T-cell (primary cell): ENCODE data around the gene OSGIN1. TPM values are rescaled to one million over a fixed set of nuclear protein-coding genes. Genes with fewer than 3 reads are reported as not detected.

Experiments used
- ATAC-seq, 4 experiments: fragments of 200-7000 bp in 3 of 4; fragments of 150-1000 bp in 1 of 4; cut with Tn5 transposase; replicated peaks in 1 of 4; 1 replicate in 3 of 4; 2 replicates in 1 of 4; pipeline ENCODE4 v1.10.0; 2021; ENCODE audit warnings: moderate library complexity in 3 of 4, mild to moderate bottlenecking in 2 of 4, moderate number of reproducible peaks in 1 of 4
- CTCF ChIA-PET, 2 donors: fragments of 300-600 bp; sonication (Branson Sonifier 250); formaldehyde crosslinking; loops; one replicate each; lab custom pipeline; 2022; ENCODE audit warnings: antibody characterized with exemption in 2 of 2; lab: Charles Lee
- POLR2A ChIA-PET, 2 donors: fragments of 300-600 bp; sonication (Branson Sonifier 250); formaldehyde crosslinking; loops; one replicate each; lab custom pipeline; 2022; ENCODE audit warnings: antibody characterized with exemption in 2 of 2; lab: Charles Lee
- DNase-seq, 35 experiments: peaks; one replicate each; pipeline versions ENCODE4 v3.0.0 to v3.0.0-alpha.2; 2013 to 2023
- H3K27ac ChIP-seq: one replicate; pipeline ENCODE4 v1.5.1; 2013; ENCODE audit warnings: low read length
- H3K27me3 ChIP-seq, 2 experiments: replicated peaks in 1 of 2; 1 replicate in 1 of 2; 2 replicates in 1 of 2; pipeline versions ENCODE4 v1.6.1 to v1.7.0; 2013; ENCODE audit warnings: low read length in 1 of 2, mixed read lengths in 1 of 2; ENCODE audit not compliant: control insufficient read depth in 2 of 2, insufficient read depth in 2 of 2; ENCODE audit errors: extremely low read depth in 1 of 2
- H3K36me3 ChIP-seq, 2 donors: 1 replicate in 1 of 2; 2 replicates in 1 of 2; pipeline versions ENCODE4 v1.6.1 to v1.7.0; 2013; ENCODE audit warnings: low read length in 1 of 2; ENCODE audit not compliant: control insufficient read depth in 2 of 2, insufficient read depth in 1 of 2; ENCODE audit errors: extremely low read depth in 1 of 2
- H3K4me1 ChIP-seq, 2 experiments: 1 replicate in 1 of 2; 2 replicates in 1 of 2; pipeline versions ENCODE4 v1.6.1 to v1.7.0; 2013; ENCODE audit warnings: low read length in 2 of 2, mixed read lengths in 1 of 2; ENCODE audit not compliant: insufficient read depth in 2 of 2, control insufficient read depth in 1 of 2; ENCODE audit errors: extremely low read depth in 1 of 2
- H3K4me3 ChIP-seq, 2 donors: 1 replicate in 1 of 2; 2 replicates in 1 of 2; pipeline versions ENCODE4 v1.5.1 to v1.7.0; 2013; ENCODE audit warnings: mild to moderate bottlenecking in 2 of 2, low read length in 1 of 2, moderate library complexity in 1 of 2; ENCODE audit not compliant: control insufficient read depth in 1 of 2; ENCODE audit errors: extremely low read depth in 1 of 2
- H3K9me3 ChIP-seq: 2 replicates; pipeline ENCODE4 v1.7.0; 2013
- H3K27ac Mint-ChIP-seq, 2 donors: one replicate each; pipeline ENCODE4 v1.8.0; 2020 to 2021; ENCODE audit warnings: mild to moderate bottlenecking in 2 of 2, mixed read lengths in 2 of 2
- H3K27me3 Mint-ChIP-seq, 2 donors: one replicate each; pipeline ENCODE4 v1.8.0; 2021 to 2022; ENCODE audit warnings: mixed read lengths in 2 of 2
- H3K36me3 Mint-ChIP-seq: one replicate; pipeline ENCODE4 v1.8.0; 2021; ENCODE audit warnings: mixed read lengths
- H3K4me1 Mint-ChIP-seq, 3 donors: one replicate each; pipeline ENCODE4 v1.8.0; 2020 to 2022; ENCODE audit warnings: mixed read lengths in 3 of 3, mild to moderate bottlenecking in 1 of 3
- H3K4me3 Mint-ChIP-seq, 3 donors: one replicate each; pipeline ENCODE4 v1.8.0; 2020 to 2022; ENCODE audit warnings: mild to moderate bottlenecking in 3 of 3, mixed read lengths in 3 of 3, moderate library complexity in 3 of 3
- H3K9me3 Mint-ChIP-seq, 3 donors: one replicate each; pipeline ENCODE4 v1.8.0; 2020 to 2022; ENCODE audit warnings: mixed read lengths in 3 of 3
- WGBS: methylation state at CpG from one replicate; pipeline ENCODE4 v1.1.5; 2013; ENCODE audit warnings: missing lambda C conversion rate; ENCODE audit not compliant: insufficient coverage; 5-methylcytosine and 5-hydroxymethylcytosine counted together
- total RNA-seq, 35 experiments: library from RNA in 6 of 35; stranded (reverse) in 6 of 35; fragments of 120-200 nt in 1 of 35; gene quantifications; one replicate each; pipeline versions ENCODE4 v1.2.1 to v1.2.4 and lab custom pipeline; 2013 to 2026

Gene OSGIN1
- total RNA-seq, 5 donors from 2014 or later (not counting 1 experiment from before 2014, with no cell fraction given) = 0.41 to 2.8 (median 1.1) TPM

GRCh38 chr16:83911290-83911689 is 41.8 kb upstream of the OSGIN1 start:
- 100% methylated on average over 1 of the region's 10 CpGs for WGBS
- H3K27me3 ChIP-seq = no peaks in the 10 kb centered on the region
- H3K27ac ChIP-seq = no peak overlapping the region
- H3K4me1 ChIP-seq = no peaks in the 10 kb centered on the region
- POLR2A ChIA-PET = interaction anchor here in 1 of 2 donors (0.6 kb wide), 1 partner anchor 196 kb away, joined by 3 read pairs; no protein-coding TSS in a partner anchor
- Mint-ChIP-seq H3K4me1 (peaks cover 3 to 11% (median 7%) of the 10 kb centered on the region in 3 donors), H3K27ac (no peak overlapping the region), H3K27me3 (no peaks in the 10 kb centered on the region), H3K4me3 (no peak overlapping the region), H3K36me3 (peaks cover 63% of the 10 kb centered on the region), H3K9me3 (no peaks in the 10 kb centered on the region)
- H3K9me3 ChIP-seq = no peaks in the 10 kb centered on the region
- no peak overlapping the region for H3K4me3 ChIP-seq
- peaks cover 34 to 78% of the 10 kb centered on the region in 2 donors for H3K36me3 ChIP-seq
- ATAC-seq (no peak), DNase-seq (no peak)
- CTCF ChIA-PET = no interaction called here

- DNase-seq (no peak), ATAC-seq (no peak)
- H3K36me3 ChIP-seq = peaks cover 34 to 77% of the 10 kb centered on the region in 2 donors
- H3K27ac ChIP-seq = no peak overlapping the region
- Mint-ChIP-seq H3K36me3 (peaks cover 60% of the 10 kb centered on the region), H3K4me3 (no peak overlapping the region), H3K9me3 (no peaks in the 10 kb centered on the region), H3K4me1 (peaks cover 0 to 8% (median 5%) of the 10 kb centered on the region in 3 donors), H3K27me3 (no peaks in the 10 kb centered on the region), H3K27ac (no peak overlapping the region)
- H3K4me3 ChIP-seq = no peak overlapping the region
- CTCF ChIA-PET = interaction anchor here in 1 of 2 donors (0.5 kb wide), 1 partner anchor 811 kb away, joined by 6 read pairs; no protein-coding TSS in a partner anchor
- POLR2A ChIA-PET = no interaction called here
- no peaks in the 10 kb centered on the region for H3K9me3 ChIP-seq
- WGBS = 90% methylated on average over 3 of the region's 12 CpGs
- H3K4me1 ChIP-seq = no peaks in the 10 kb centered on the region
- H3K27me3 ChIP-seq = no peaks in the 10 kb centered on the region
Observed at GRCh38 chr16:83912519-83913244, 40.4 kb upstream of the OSGIN1 start.

DNA sequence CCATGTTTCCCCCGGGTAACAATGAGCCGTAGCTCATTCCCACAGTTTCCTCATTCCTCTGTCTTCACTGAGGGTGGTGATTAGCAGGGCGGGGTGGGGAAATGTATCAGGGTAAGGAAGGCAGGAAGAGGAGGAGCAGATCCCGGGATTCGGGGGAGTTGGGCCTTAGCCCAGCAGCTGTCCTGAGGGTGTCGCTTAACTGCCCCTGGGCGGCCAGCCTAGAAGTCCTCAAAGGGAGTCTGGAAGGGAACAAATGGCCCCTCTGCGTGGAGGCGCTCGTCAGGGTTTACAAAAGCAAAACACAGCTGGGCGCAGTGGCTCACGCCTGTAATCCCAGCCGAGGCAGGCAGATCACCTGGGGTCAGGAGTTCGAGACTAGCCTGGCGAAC is 39.8 kb upstream of the OSGIN1 start:
- H3K4me3 ChIP-seq = no peak overlapping the region
- no peak overlapping the region for H3K4me3 Mint-ChIP-seq
- H3K9me3 Mint-ChIP-seq = no peaks in the 10 kb centered on the region
- no peaks in the 10 kb centered on the region for H3K27me3 Mint-ChIP-seq
- POLR2A ChIA-PET = no interaction called here
- CTCF ChIA-PET = no interaction called here
- H3K27ac Mint-ChIP-seq = no peak overlapping the region
- WGBS = 98% methylated on average over 13 of the region's 15 CpGs
- no peak overlapping the region for H3K27ac ChIP-seq
- DNase-seq (no peak), ATAC-seq (no peak)
- H3K9me3 ChIP-seq = no peaks in the 10 kb centered on the region
- no peaks in the 10 kb centered on the region for H3K27me3 ChIP-seq
- peaks cover 32 to 78% of the 10 kb centered on the region in 2 donors for H3K36me3 ChIP-seq
- no peaks in the 10 kb centered on the region for H3K4me1 ChIP-seq
- peaks cover 0 to 8% (median 5%) of the 10 kb centered on the region in 3 donors for H3K4me1 Mint-ChIP-seq
- H3K36me3 Mint-ChIP-seq = peaks cover 65% of the 10 kb centered on the region

- no peak for ATAC-seq
Observed at GRCh38 chr16:83914091-83914710, 38.8 kb upstream of the OSGIN1 start.

DNA sequence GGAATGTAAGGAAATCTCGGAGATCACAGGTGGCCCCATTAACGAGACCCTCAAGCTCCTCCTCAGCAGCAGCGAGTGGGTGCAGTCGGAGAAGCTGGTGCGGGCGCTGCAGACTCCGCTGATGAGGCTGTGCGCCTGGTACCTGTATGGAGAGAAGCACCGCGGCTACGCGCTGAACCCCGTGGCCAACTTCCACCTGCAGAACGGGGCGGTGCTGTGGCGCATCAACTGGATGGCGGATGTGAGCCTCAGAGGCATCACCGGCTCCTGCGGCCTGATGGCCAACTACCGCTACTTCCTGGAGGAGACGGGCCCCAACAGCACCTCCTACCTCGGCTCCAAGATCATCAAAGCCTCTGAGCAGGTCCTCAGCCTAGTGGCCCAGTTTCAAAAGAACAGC is 38.0 kb upstream of the OSGIN1 start:
- Histone ChIP-seq H3K9me3 (no peaks in the 10 kb centered on the region), H3K4me1 (no peaks in the 10 kb centered on the region), H3K27ac (no peak overlapping the region), H3K4me3 (no peak overlapping the region), H3K36me3 (peaks cover 19 to 79% of the 10 kb centered on the region in 2 donors), H3K27me3 (no peaks in the 10 kb centered on the region)
- DNase-seq (no peak), ATAC-seq (no peak)
- Mint-ChIP-seq H3K4me1 (peaks cover 0 to 12% (median 5%) of the 10 kb centered on the region in 3 donors), H3K27ac (no peak overlapping the region), H3K4me3 (no peak overlapping the region), H3K36me3 (peaks cover 69% of the 10 kb centered on the region), H3K27me3 (no peaks in the 10 kb centered on the region), H3K9me3 (no peaks in the 10 kb centered on the region)
- ChIA-PET CTCF (no interaction called here), POLR2A (no interaction called here)
- 97% methylated on average over 21 of the region's 22 CpGs for WGBS

More at GRCh38 chr16:83914091-83914710, 38.8 kb upstream of the OSGIN1 start:
- no peak overlapping the region for H3K27ac Mint-ChIP-seq
- no peak overlapping the region for H3K4me3 ChIP-seq
- POLR2A ChIA-PET = no interaction called here
- H3K4me3 Mint-ChIP-seq = no peak overlapping the region
- H3K4me1 ChIP-seq = no peaks in the 10 kb centered on the region
- no peaks in the 10 kb centered on the region for H3K27me3 Mint-ChIP-seq
- H3K9me3 Mint-ChIP-seq = no peaks in the 10 kb centered on the region
- DNase-seq = no peak
- H3K36me3 Mint-ChIP-seq = peaks cover 67% of the 10 kb centered on the region
- peaks cover 0 to 11% (median 5%) of the 10 kb centered on the region in 3 donors for H3K4me1 Mint-ChIP-seq
- WGBS = 97% methylated on average over 21 of the region's 21 CpGs
- no peaks in the 10 kb centered on the region for H3K27me3 ChIP-seq
- peaks cover 22 to 78% of the 10 kb centered on the region in 2 donors for H3K36me3 ChIP-seq
- no peak overlapping the region for H3K27ac ChIP-seq
- CTCF ChIA-PET = no interaction called here
- H3K9me3 ChIP-seq = no peaks in the 10 kb centered on the region

DNA sequence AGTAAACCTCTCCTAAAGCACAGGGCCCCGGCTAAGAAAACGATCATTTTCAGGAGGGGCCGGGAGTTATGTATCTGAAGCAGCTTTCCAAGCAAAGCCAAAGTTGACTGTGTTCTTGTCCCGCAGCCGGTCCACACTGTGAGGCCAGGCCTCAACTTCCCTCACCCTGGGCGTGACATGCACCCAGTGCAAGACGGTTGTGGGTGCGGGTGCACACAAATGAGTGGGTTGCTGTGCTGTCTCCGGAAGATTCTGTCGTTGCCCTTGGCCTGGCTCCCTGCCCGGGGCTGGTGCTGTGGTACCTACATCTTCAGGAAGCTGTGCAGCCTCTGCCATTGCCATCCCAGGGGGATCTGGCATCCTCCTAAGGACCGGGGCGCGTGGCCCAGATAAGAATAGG is 37.5 kb upstream of the OSGIN1 start:
- peaks cover 69% of the 10 kb centered on the region for H3K36me3 Mint-ChIP-seq
- H3K4me1 ChIP-seq = no peaks in the 10 kb centered on the region
- POLR2A ChIA-PET = no interaction called here

More for the DNA sequence above, 37.5 kb upstream of the OSGIN1 start:
- CTCF ChIA-PET = no interaction called here
- no peak overlapping the region for H3K27ac Mint-ChIP-seq
- Histone ChIP-seq H3K27ac (no peak overlapping the region), H3K27me3 (no peaks in the 10 kb centered on the region), H3K9me3 (no peaks in the 10 kb centered on the region), H3K4me3 (no peak overlapping the region), H3K36me3 (peaks cover 15 to 80% of the 10 kb centered on the region in 2 donors)
- no peaks in the 10 kb centered on the region for H3K27me3 Mint-ChIP-seq
- H3K9me3 Mint-ChIP-seq = no peaks in the 10 kb centered on the region
- ATAC-seq = no peak
- DNase-seq = no peak
- peaks cover 0 to 12% (median 5%) of the 10 kb centered on the region in 3 donors for H3K4me1 Mint-ChIP-seq
- no peak overlapping the region for H3K4me3 Mint-ChIP-seq
- 98% methylated on average over 10 of the region's 14 CpGs for WGBS
